GM19351 (cell line): Measurements from ENCODE around the gene MRPS35.

Experiments
- ATAC-seq: cut with Tn5 transposase; IDR thresholded peaks from one replicate; pipeline ENCODE4 v1.9.1; 2021; ENCODE audit warnings: mild to moderate bottlenecking, moderate library complexity; ENCODE audit not compliant: unreplicated experiment

The MRPS35 gene

DNA sequence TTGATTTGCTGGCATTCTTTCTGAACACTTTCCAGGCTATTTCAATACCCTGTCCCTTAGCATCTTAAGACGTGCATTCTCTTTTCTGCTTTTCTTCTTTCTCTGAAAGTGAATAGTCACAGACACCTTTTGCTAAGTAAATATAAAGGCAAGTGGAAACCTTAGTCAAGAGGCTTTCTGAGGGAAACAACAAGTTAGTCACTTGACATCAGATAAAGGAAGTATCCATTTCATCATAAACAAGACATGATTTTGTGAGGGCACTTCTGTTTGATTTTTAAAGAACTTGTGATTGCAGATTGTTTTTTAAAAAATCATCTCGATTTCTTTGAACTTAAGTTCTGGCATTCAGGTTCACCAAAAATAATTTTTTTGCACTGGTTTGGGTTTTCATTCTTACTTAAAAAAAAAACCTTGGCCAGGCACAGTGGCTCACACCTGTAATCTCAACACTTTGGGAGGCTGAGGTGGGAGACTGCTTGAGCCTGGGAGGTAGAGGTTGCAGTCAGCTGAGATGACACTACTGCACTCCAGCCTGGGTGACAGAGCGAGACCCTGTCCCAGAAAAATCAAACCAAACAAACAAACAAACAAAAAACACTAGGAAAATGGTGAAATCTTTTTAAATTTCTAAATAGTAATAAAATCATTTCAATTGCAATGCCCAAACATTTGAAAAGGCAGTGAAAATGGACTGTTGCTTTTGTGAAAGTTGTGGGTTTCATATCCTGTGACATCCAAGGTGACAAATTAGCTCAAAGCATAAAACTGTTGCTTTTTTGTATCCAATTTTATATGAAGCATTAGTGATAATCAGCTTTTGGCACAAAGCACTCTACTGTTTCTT is 61.1 kb downstream of the MRPS35 start:
- peak; percentile 43 for ATAC-seq

GRCh38 chr12:27772328-27773049 is 61.9 kb downstream of the MRPS35 start:
- ATAC-seq = peak; percentile 31

GRCh38 chr12:27777141-27777540 is 66.5 kb downstream of the MRPS35 start:
- no peak for ATAC-seq

DNA sequence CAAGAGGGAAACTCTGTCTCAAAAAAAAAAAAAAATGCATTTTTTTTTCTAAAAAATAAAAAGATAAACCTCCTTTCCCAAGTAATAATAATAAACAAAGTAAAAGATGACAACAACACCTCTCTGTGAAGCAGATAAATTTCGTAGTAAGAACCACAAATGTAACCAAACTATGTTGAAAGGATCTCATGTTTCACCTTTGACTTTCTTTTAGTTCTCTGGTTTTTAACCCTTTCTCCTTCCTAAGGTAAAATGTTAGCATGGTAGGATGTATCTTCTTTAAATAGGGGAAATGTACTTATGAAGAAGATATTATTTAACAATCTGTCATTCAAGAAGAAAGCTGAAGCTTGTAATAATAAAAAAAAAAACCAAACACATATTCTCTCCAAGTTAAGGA is 67.6 kb downstream of the MRPS35 start:
- no peak for ATAC-seq

DNA sequence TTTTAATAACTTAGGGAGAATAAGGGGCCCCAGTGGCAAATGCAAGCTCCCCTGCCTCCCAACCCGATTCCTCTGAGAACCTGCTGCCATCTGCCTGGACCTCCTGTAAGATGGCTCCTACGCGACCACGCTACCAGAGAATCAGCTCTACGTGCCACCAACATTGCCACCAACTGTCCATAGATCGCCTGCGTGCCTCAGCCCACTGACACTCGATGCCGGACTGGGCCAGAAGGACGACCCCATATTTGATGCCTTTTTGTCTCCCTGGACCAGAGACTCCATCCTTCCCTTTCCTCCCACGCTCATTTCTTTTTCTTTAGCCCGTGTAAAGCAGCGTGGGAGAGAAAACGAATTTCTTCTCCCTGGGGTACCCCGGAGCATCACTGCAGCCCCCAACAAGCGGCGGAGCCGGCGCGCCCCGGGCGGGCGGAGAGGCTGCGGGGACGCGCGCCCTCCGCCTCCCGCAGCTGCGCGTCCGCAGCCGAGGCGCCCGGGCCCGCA is 68.8 kb downstream of the MRPS35 start:
- peak; percentile 49 for ATAC-seq

DNA sequence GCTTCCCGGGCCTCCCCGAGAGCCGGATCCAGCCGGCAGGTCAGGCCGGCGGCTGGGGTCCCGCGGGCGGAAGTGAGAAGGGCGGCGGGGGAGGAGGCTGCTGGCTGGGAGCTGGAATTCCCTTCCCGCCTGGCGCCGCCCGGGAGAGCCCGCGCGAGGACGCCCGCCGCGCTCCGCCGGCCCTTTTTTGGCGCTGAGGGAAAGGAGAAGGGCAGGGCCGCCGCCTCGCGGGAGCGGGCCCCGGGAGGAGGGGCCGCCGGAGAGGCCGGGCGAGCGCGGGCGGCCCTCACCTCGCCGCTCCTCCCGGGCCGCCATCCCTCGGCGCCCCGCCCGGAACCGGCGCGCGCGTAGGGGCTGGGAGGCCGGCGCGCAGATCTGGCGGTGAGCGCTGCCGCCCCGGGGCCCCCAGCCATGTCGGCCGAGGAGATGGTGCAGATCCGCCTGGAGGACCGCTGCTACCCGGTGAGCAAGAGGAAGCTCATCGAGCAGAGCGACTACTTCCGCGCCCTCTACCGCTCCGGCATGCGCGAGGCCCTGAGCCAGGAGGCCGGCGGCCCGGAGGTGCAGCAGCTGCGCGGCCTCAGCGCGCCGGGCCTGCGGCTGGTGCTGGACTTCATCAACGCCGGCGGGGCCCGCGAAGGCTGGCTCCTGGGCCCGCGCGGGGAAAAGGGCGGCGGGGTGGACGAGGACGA is 69.4 kb downstream of the MRPS35 start, which contains the start of the genes KLHL42 and MANSC4:
Gene KLHL42, plus strand, starts transcription at position 314 of the 692 bp plus-strand sequence. Its CDS starts 98 bp downstream, at position 412.
Gene MANSC4, minus strand, starts transcription at position 317 of the 692 bp plus-strand sequence. CDS start 8,960 bp downstream, outside the sequence.
- peak; percentile 74 for ATAC-seq

DNA sequence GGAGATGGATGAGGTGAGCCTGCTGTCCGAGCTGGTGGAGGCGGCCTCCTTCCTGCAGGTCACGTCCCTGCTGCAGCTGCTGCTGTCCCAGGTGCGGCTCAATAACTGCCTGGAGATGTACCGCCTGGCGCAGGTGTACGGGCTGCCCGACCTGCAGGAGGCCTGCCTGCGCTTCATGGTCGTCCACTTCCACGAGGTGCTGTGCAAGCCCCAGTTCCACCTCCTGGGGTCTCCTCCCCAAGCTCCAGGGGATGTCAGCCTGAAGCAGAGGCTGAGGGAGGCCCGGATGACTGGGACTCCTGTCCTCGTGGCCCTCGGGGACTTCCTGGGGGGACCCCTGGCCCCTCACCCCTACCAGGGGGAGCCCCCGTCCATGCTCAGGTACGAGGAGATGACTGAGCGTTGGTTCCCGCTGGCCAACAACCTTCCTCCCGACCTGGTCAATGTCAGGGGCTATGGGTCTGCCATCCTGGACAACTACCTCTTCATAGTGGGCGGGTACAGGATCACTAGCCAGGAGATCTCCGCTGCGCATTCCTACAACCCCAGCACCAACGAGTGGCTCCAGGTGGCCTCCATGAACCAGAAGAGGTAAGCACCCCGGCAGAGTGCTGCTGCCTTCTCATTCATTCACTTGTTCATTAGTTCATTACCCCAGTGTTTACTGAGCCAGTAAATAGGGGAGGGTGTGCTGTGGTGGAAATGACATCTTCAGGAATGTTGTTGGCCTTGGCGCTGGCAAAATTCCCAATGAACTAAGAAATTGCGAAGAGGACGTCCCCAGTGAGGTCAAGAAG is 70.2 kb downstream of the MRPS35 start:
- ATAC-seq = peak; percentile 32

- no peak for ATAC-seq
Measured at GRCh38 chr12:27781680-27782079, 71.0 kb downstream of the MRPS35 start.

- ATAC-seq = no peak
Measured at GRCh38 chr12:27782481-27782880, 71.8 kb downstream of the MRPS35 start.

DNA sequence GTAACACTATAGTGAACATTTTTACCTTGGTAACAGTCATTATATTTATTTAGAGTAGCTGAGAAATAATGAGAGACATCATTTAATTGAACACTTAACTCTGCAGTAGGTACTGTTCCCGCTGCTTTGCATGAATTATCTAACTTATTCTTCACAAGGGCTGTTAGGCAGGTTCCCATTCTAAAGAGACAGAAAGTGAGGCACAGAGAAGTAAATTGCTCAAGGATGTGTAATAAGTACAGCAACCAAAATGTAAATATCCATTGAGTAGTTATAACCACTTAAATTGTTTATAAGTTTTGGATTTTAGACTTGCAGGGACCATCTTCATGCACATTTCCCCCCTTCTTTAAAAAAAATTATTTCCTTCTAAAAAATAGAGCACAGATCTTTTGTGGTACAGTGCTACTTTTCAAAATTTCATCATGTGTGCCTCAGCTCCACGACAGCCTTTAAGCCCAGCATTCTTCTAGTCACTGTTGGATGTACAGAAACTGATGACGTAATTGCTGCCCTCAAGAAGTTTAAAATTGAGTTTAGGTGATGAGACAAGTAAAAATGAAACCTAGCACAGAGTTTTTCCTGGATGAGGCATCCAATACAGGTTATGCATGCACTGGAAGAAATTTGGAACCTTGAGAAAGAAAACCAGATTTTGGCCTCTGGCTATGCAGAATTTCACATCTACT is 75.4 kb downstream of the MRPS35 start:
- ATAC-seq = no peak

DNA sequence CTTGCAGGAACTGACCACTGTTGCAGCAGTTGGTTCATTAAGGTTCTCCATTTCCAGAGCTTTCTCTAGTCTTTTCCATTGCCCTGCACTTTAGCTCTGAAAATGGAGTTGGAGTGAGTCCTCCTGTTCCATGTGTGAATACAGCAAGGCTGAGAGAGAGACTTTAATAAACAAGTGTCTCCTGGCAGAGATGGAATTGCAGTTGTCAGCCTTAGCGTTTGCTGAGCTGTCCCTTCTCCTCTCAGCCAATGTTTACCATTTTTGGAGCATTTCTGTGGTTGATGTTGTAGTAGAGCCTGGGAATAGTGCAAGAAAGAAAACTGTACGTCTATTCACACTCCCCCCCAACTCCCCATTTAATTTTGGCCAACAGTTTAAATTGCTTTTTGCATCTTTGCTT is 76.9 kb downstream of the MRPS35 start:
- ATAC-seq = no peak

DNA sequence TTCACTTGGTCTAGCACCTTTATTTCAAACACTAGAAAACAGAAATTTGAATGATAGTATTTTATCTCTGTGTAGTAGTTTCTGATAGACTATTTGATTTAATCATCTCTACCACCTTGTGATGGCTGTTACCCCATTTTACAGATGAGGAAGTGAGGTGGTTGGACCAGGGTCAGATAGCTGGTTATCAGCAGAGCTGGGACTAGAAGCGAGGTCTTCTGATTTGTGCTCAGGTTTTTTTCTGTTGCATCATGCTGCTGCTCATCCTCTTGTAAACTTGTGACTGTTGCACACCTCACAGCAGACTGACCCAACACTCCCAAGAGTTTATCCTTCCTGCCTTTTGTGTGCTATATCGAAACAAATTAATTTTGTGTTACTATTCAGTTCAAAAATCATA is 79.5 kb downstream of the MRPS35 start:
- no peak for ATAC-seq

DNA sequence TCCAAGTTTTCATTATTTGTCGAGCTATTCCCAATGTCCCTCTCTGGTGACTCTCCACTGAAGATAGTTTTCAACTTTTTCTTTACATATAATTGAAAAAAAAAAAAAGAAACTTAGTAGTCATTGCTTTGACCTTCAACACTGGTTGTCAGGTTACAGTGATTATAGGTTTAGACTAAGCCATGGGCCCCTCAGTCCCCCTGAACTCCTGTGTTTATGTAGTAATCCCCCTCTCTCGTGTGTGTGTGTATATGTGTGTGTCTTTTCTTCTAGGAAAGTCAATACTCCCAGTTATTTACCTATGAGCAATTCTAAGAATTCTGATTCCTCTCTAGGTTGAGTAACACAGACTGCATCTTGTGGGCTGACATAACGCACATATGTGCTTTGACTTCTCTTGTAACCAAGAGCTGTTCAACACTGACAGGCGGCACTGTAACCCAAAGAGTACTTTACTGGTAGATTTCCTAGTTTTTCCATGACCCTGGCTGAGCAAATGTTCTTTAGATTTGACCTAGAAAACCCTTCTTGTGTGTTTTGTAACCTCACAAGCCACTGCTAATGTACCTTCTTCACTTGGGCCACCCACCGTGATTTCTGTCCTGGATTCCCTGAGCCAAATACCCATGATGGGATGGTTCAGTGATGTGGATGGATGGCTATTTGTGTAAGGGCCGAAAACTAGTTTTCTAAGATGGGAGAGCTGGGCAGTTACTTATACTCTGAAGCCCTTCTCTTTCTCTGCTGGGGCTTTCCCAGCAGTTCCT is 84.4 kb downstream of the MRPS35 start:
- no peak for ATAC-seq

- no peak for ATAC-seq
Measured at GRCh38 chr12:27796128-27796527, 85.5 kb downstream of the MRPS35 start.

- ATAC-seq = no peak
Measured at GRCh38 chr12:27797301-27798025, 86.8 kb downstream of the MRPS35 start.

GRCh38 chr12:27800819-27801218 is 90.2 kb downstream of the MRPS35 start:
- ATAC-seq = no peak

GRCh38 chr12:27801630-27802029 is 91.0 kb downstream of the MRPS35 start:
- ATAC-seq = no peak

DNA sequence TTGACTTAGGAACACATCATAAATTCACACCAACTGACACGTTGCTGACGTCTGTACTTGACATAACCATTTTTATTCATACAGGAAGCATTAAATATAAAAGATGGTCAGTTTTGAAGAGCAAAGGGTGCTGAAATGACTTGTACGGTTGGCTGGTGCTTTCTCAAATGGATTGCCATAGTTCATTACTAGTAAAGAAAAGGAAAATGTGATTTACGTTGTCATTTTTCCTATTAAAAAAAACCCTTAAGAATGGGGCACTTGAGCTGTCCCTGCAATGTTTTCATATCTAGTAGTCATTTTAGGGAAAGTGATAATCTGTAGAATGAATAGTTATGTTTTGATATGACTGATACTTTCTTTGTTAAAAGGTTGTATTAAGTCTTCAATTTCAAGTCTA is 91.9 kb downstream of the MRPS35 start:
- ATAC-seq = no peak
